ENCODE measurements around the gene SCFD2.

DNA sequence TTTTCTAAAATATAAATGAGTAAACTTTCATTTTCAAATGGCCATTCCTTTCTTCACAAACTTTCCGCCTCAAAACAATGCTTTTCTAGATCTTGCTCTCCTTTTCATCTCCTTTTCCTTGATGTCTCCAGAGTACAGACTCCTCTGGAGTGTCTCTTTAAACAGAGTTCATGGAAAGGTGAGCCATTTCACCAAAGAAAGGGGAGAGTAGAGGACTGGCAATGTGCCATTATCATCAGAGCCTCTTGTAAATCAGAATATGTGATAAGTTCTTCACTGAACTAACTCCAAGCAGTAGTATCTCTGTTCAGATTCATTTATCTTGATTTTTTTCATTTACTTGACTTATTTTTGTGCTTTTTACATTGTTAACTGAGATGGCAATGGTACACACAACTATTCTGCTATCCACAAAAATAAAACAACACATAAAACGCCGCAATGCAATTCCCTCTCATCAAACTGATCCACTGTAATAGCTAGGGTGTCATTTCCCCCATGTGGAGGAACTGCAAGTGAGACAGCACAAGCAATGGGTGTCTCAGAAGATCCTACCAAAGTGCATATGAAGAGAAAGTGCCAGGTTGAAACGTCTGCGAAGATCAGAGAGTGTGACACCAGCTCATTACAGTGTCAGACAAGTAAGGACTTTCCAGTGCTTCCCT is 378.3 kb downstream of the SCFD2 start:
- TF ChIP-seq POLR2AphosphoS5 (IDR thresholded peaks at IDR 0.05; ENCODE audit: low read depth, low read length) (no peak), SIN3A (IDR thresholded peaks at IDR 0.05; ENCODE audit: borderline replicate concordance, insufficient read depth, low read depth, low read length) (no peak), TCF7L2 (IDR thresholded peaks at IDR 0.05; ENCODE audit: low read depth, low read length) (no peak)
- TF ChIP-seq, protein P1, sequence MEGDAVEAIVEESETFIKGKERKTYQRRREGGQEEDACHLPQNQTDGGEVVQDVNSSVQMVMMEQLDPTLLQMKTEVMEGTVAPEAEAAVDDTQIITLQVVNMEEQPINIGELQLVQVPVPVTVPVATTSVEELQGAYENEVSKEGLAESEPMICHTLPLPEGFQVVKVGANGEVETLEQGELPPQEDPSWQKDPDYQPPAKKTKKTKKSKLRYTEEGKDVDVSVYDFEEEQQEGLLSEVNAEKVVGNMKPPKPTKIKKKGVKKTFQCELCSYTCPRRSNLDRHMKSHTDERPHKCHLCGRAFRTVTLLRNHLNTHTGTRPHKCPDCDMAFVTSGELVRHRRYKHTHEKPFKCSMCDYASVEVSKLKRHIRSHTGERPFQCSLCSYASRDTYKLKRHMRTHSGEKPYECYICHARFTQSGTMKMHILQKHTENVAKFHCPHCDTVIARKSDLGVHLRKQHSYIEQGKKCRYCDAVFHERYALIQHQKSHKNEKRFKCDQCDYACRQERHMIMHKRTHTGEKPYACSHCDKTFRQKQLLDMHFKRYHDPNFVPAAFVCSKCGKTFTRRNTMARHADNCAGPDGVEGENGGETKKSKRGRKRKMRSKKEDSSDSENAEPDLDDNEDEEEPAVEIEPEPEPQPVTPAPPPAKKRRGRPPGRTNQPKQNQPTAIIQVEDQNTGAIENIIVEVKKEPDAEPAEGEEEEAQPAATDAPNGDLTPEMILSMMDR (IDR thresholded peaks at IDR 0.05) = no peak
- TF ChIP-seq, protein P2, sequence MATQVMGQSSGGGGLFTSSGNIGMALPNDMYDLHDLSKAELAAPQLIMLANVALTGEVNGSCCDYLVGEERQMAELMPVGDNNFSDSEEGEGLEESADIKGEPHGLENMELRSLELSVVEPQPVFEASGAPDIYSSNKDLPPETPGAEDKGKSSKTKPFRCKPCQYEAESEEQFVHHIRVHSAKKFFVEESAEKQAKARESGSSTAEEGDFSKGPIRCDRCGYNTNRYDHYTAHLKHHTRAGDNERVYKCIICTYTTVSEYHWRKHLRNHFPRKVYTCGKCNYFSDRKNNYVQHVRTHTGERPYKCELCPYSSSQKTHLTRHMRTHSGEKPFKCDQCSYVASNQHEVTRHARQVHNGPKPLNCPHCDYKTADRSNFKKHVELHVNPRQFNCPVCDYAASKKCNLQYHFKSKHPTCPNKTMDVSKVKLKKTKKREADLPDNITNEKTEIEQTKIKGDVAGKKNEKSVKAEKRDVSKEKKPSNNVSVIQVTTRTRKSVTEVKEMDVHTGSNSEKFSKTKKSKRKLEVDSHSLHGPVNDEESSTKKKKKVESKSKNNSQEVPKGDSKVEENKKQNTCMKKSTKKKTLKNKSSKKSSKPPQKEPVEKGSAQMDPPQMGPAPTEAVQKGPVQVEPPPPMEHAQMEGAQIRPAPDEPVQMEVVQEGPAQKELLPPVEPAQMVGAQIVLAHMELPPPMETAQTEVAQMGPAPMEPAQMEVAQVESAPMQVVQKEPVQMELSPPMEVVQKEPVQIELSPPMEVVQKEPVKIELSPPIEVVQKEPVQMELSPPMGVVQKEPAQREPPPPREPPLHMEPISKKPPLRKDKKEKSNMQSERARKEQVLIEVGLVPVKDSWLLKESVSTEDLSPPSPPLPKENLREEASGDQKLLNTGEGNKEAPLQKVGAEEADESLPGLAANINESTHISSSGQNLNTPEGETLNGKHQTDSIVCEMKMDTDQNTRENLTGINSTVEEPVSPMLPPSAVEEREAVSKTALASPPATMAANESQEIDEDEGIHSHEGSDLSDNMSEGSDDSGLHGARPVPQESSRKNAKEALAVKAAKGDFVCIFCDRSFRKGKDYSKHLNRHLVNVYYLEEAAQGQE (IDR thresholded peaks at IDR 0.05; ENCODE audit: insufficient read depth in 1 of 2, low read depth in 2 of 2, low read length in 1 of 2) = no peak
